Measurements from ENCODE around the gene RAB37. TPM values are rescaled to one million over a fixed set of nuclear protein-coding genes. Genes with fewer than 3 reads are reported as not detected.

Gene RAB37
- total and polyA plus RNA-seq, 8 donors: 3.2 to 11.2 (median 10.3) TPM

- DNase-seq: no peak
- no peak for ATAC-seq
- Histone ChIP-seq H3K9me3 (no peaks in the 10 kb centered on the region), H3K36me3 (peaks cover 0 to 82% of the 10 kb centered on the region in 2 donors), H3K4me1 (peaks cover 0 to 12% of the 10 kb centered on the region in 2 donors), H3K27ac (no peak overlapping the region), H3K4me3 (no peak overlapping the region), H3K27me3 (no peaks in the 10 kb centered on the region)
- intact Hi-C loops (cut with DNase I): no loop called here
- no peak for TF ChIP-seq CTCF (IDR thresholded peaks at IDR 0.05)
These were observed 32.3 kb downstream of the RAB37 start for GRCh38 chr17:74769266-74769855.

- ATAC-seq: no peak
- H3K4me1 ChIP-seq: peaks cover 4 to 18% of the 10 kb centered on the region in 2 donors
- H3K27me3 ChIP-seq: no peaks in the 10 kb centered on the region
- DNase-seq: no peak
- no peak for TF ChIP-seq CTCF (IDR thresholded peaks at IDR 0.05)
- peak overlapping the region in 1 of 2 donors; percentile 2 for H3K27ac ChIP-seq
- H3K4me3 ChIP-seq: no peak overlapping the region
- peaks cover 0 to 76% of the 10 kb centered on the region in 2 donors for H3K36me3 ChIP-seq
- intact Hi-C loops (cut with DNase I): no loop called here
- no peaks in the 10 kb centered on the region for H3K9me3 ChIP-seq
These were observed 32.9 kb downstream of the RAB37 start for GRCh38 chr17:74769856-74770497.

GRCh38 chr17:74770498-74771318, 33.7 kb downstream of the RAB37 start:
- DNase-seq (peak in 2 of 4 donors; percentile 68 to 93), ATAC-seq (peak; percentile 90)
- peak overlapping the region in 1 of 2 donors; percentile 2 for H3K27ac ChIP-seq

GRCh38 chr17:74771319-74771914, 34.4 kb downstream of the RAB37 start:
- ATAC-seq: no peak
- peaks cover 11 to 26% of the 10 kb centered on the region in 2 donors for H3K4me1 ChIP-seq
- H3K27ac ChIP-seq: no peak overlapping the region
- no peaks in the 10 kb centered on the region for H3K27me3 ChIP-seq
- H3K4me3 ChIP-seq: no peak overlapping the region
- intact Hi-C loops (cut with DNase I): no loop called here
- H3K9me3 ChIP-seq: no peaks in the 10 kb centered on the region
- peaks cover 0 to 70% of the 10 kb centered on the region in 2 donors for H3K36me3 ChIP-seq
- DNase-seq: no peak
- no peak for TF ChIP-seq CTCF (IDR thresholded peaks at IDR 0.05)

More at GRCh38 chr17:74770498-74771318, 33.7 kb downstream of the RAB37 start:
- no peaks in the 10 kb centered on the region for H3K27me3 ChIP-seq
- no peaks in the 10 kb centered on the region for H3K9me3 ChIP-seq
- H3K4me1 ChIP-seq: peaks cover 11 to 25% of the 10 kb centered on the region in 2 donors
- no peak overlapping the region for H3K4me3 ChIP-seq
- TF ChIP-seq CTCF (IDR thresholded peaks at IDR 0.05): peak; percentile 57 to 79
- intact Hi-C loops (cut with DNase I): no loop called here
- H3K36me3 ChIP-seq: peaks cover 0 to 70% of the 10 kb centered on the region in 2 donors
